HG02840 (cell line): ENCODE measurements around the gene PJVK.
A peak's percentile ranks its signal among the peaks of the same experiment; 100 is the strongest.

Experiments
- ATAC-seq: cut with Tn5 transposase; IDR thresholded peaks from one replicate; pipeline ENCODE4 v1.9.1; 2021; ENCODE audit warnings: mild to moderate bottlenecking, moderate library complexity, moderate number of reproducible peaks; ENCODE audit not compliant: unreplicated experiment, low FRiP score

PJVK gene

GRCh38 chr2:178479275-178479616 lies 28.1 kb downstream of the PJVK start:
- ATAC-seq, result no peak

- no peak for ATAC-seq
Observed at GRCh38 chr2:178479758-178480226, 28.6 kb downstream of the PJVK start.

- ATAC-seq, result peak; percentile 69
Observed at GRCh38 chr2:178480227-178481181, 29.3 kb downstream of the PJVK start, which contains the start of gene PLEKHA3. Gene PLEKHA3, plus strand, starts transcription at chr2:178480457. Its CDS starts 413 bp downstream, at chr2:178480870.

GRCh38 chr2:178482437-178482836 lies 31.3 kb downstream of the PJVK start:
- peak; percentile 23 for ATAC-seq

- no peak for ATAC-seq
Observed at GRCh38 chr2:178484245-178485041, 33.3 kb downstream of the PJVK start.

GRCh38 chr2:178485356-178485755 lies 34.2 kb downstream of the PJVK start:
- ATAC-seq, result no peak

GRCh38 chr2:178491612-178492011 lies 40.4 kb downstream of the PJVK start:
- no peak for ATAC-seq

- no peak for ATAC-seq
Observed at GRCh38 chr2:178496049-178496448, 44.9 kb downstream of the PJVK start.

GRCh38 chr2:178498137-178498536 lies 47.0 kb downstream of the PJVK start:
- ATAC-seq, result no peak

GRCh38 chr2:178499640-178500039 lies 48.5 kb downstream of the PJVK start:
- no peak for ATAC-seq

- ATAC-seq, result no peak
Observed at GRCh38 chr2:178502751-178503150, 51.6 kb downstream of the PJVK start.

GRCh38 chr2:178506101-178506500 lies 54.9 kb downstream of the PJVK start:
- no peak for ATAC-seq

- ATAC-seq, result no peak
Observed at GRCh38 chr2:178506524-178506923, 55.3 kb downstream of the PJVK start.

- no peak for ATAC-seq
Observed at GRCh38 chr2:178506949-178507348, 55.8 kb downstream of the PJVK start.

GRCh38 chr2:178508646-178509045 lies 57.5 kb downstream of the PJVK start:
- ATAC-seq, result no peak

- ATAC-seq, result no peak
Observed at GRCh38 chr2:178510384-178510783, 59.2 kb downstream of the PJVK start.
